OCI-LY3 (cell line): ENCODE measurements around the gene GALK2.

Experiments used
- H2AFZ ChIP-seq: fragments of 200-600, 300-600 bp; shearing (Covaris generic); 2 replicates; pipeline ENCODE4 v1.6.0; 2014; ENCODE audit warnings: antibody characterized with exemption, low read depth, low read length
- H3K27ac ChIP-seq: fragments of 200-600, 300-600 bp; sonication (generic); 2 replicates; pipeline ENCODE4 v1.5.1; 2014; ENCODE audit warnings: mild to moderate bottlenecking, low read length, moderate library complexity, mixed read lengths
- H3K27me3 ChIP-seq: fragments of 200-600, 300-600 bp; sonication (generic); 2 replicates; pipeline ENCODE4 v1.6.1; 2014; ENCODE audit warnings: low read depth, low read length, mixed read lengths
- H3K36me3 ChIP-seq: fragments of 200-600, 300-600 bp; sonication (generic); replicated peaks from 2 replicates; pipeline ENCODE3; 2014; ENCODE audit warnings: low read depth, low read length, mixed read lengths
- H3K4me1 ChIP-seq: fragments of 300-600, 200-600 bp; sonication (generic); 2 replicates; pipeline ENCODE4 v1.6.1; 2014; ENCODE audit warnings: low read length, mixed read lengths
- H3K4me2 ChIP-seq: fragments of 200-600, 300-600 bp; sonication (generic); 2 replicates; pipeline ENCODE4 v1.6.1; 2014; ENCODE audit warnings: low read length, mixed read lengths
- H3K4me3 ChIP-seq: fragments of 300-600, 200-600 bp; sonication (generic); 2 replicates; pipeline ENCODE4 v1.5.1; 2014; ENCODE audit warnings: antibody characterized with exemption, mild to moderate bottlenecking, low read length, moderate library complexity
- H3K79me2 ChIP-seq: fragments of 300-600, 200-600 bp; shearing (Covaris generic); 2 replicates; pipeline ENCODE4 v1.6.1; 2014; ENCODE audit warnings: mild to moderate bottlenecking, low read length, mixed read lengths
- H3K9ac ChIP-seq: fragments of 300-600, 200-600 bp; shearing (Covaris generic); 2 replicates; pipeline ENCODE4 v1.6.0; 2014; ENCODE audit warnings: mild to moderate bottlenecking, low read length, moderate library complexity
- H3K9me3 ChIP-seq: fragments of 200-600, 300-600 bp; shearing (Covaris generic); 2 replicates; pipeline ENCODE4 v1.6.1; 2014; ENCODE audit warnings: low read length, mixed read lengths; ENCODE audit not compliant: insufficient read depth
- H4K20me1 ChIP-seq: fragments of 200-600, 300-600 bp; sonication (generic); 2 replicates; pipeline ENCODE4 v1.6.1; 2016; ENCODE audit warnings: low read length, mixed read lengths; ENCODE audit not compliant: insufficient read depth
- CTCF ChIP-seq: fragments of 200-600, 300-600 bp; sonication (generic); IDR thresholded peaks from 2 replicates; pipeline ENCODE4 v1.5.1; 2014; ENCODE audit warnings: antibody characterized with exemption, low read length, low read depth
- EZH2phosphoT487 ChIP-seq: fragments of 200-600 bp; shearing (Covaris generic); IDR thresholded peaks from 2 replicates; pipeline ENCODE4 v1.6.1; 2018; ENCODE audit warnings: antibody characterized with exemption, mixed run types, low read depth

The GALK2 gene

GRCh38 chr15:49301562-49301961, 131.5 kb downstream of the GALK2 start:
- Histone ChIP-seq H3K27ac (no peak overlapping the region), H3K4me1 (peaks cover 6% of the 10 kb centered on the region), H4K20me1 (no peaks in the 10 kb centered on the region), H3K36me3 (no peaks in the 10 kb centered on the region), H3K79me2 (no peaks in the 10 kb centered on the region), H3K9ac (no peak overlapping the region), H3K4me3 (no peak overlapping the region), H3K4me2 (no peak overlapping the region), H3K9me3 (no peaks in the 10 kb centered on the region), H3K27me3 (no peaks in the 10 kb centered on the region), H2AFZ (no peak overlapping the region)
- TF ChIP-seq CTCF (no peak), EZH2phosphoT487 (no peak)

- Histone ChIP-seq H3K9me3 (no peaks in the 10 kb centered on the region), H3K9ac (no peak overlapping the region), H3K36me3 (no peaks in the 10 kb centered on the region), H3K4me1 (peaks cover 6% of the 10 kb centered on the region), H2AFZ (no peak overlapping the region), H3K27ac (no peak overlapping the region), H3K27me3 (no peaks in the 10 kb centered on the region), H3K4me2 (no peak overlapping the region; the same call in 1 of the 2 replicates), H3K4me3 (no peak overlapping the region), H4K20me1 (no peaks in the 10 kb centered on the region), H3K79me2 (no peaks in the 10 kb centered on the region)
- no peak for TF ChIP-seq CTCF
- TF ChIP-seq EZH2phosphoT487: no peak
These were observed 133.0 kb downstream of the GALK2 start for GRCh38 chr15:49303003-49303402.

- Histone ChIP-seq H3K36me3 (no peaks in the 10 kb centered on the region), H3K4me2 (no peak overlapping the region), H3K27me3 (no peaks in the 10 kb centered on the region), H4K20me1 (no peaks in the 10 kb centered on the region), H3K79me2 (no peaks in the 10 kb centered on the region), H3K4me3 (no peak overlapping the region), H2AFZ (no peak overlapping the region), H3K4me1 (peaks cover 6% of the 10 kb centered on the region), H3K27ac (no peak overlapping the region), H3K9me3 (no peaks in the 10 kb centered on the region), H3K9ac (no peak overlapping the region)
- TF ChIP-seq EZH2phosphoT487 (no peak), CTCF (no peak)
These were observed 136.5 kb downstream of the GALK2 start for GRCh38 chr15:49306551-49306950.

GRCh38 chr15:49308686-49309085, 138.6 kb downstream of the GALK2 start:
- no peaks in the 10 kb centered on the region for H3K27me3 ChIP-seq
- H3K27ac ChIP-seq: no peak overlapping the region
- H3K9ac ChIP-seq: no peak overlapping the region
- TF ChIP-seq EZH2phosphoT487: no peak
- no peak for TF ChIP-seq CTCF
- no peaks in the 10 kb centered on the region for H3K79me2 ChIP-seq
- no peak overlapping the region for H3K4me2 ChIP-seq
- H4K20me1 ChIP-seq: no peaks in the 10 kb centered on the region
- no peaks in the 10 kb centered on the region for H3K4me1 ChIP-seq
- H3K36me3 ChIP-seq: no peaks in the 10 kb centered on the region
- no peaks in the 10 kb centered on the region for H3K9me3 ChIP-seq
- H2AFZ ChIP-seq: no peak overlapping the region
- no peak overlapping the region for H3K4me3 ChIP-seq
